GM12878 (cell line): ENCODE data around the gene CDH5. TPM values are rescaled to one million over a fixed set of nuclear protein-coding genes. Genes with fewer than 3 reads are reported as not detected.

Source experiments
- ATAC-seq: fragments of 200-7000 bp; cut with Tn5 transposase; 3 replicates; pipeline ENCODE4 v1.9.1; 2020; ENCODE audit warnings: mild to moderate bottlenecking, moderate library complexity
- BruUV-seq: library from RNA; stranded (reverse); fragments of 400-500 nt; replicated peaks from 2 replicates; lab custom pipeline; 2021; lab: Mats Ljungman, UMichigan
- CTCF ChIA-PET: fragments of 300-600 bp; sonication (Branson Sonifier 250); formaldehyde crosslinking; extraction: SDS; loops from one replicate; lab custom pipeline; 2021; ENCODE audit warnings: inconsistent platforms; lab: Yijun Ruan, JAX
- POLR2A ChIA-PET: fragments of 350-600 bp; formaldehyde crosslinking; extraction: SDS; loops from one replicate; lab custom pipeline; 2021; ENCODE audit warnings: inconsistent platforms; lab: Charles Lee
- RAD21 ChIA-PET: fragments of 300-600 bp; sonication (Branson Sonifier 250); formaldehyde crosslinking; loops from one replicate; lab custom pipeline; 2023; ENCODE audit warnings: antibody characterized with exemption; ENCODE audit not compliant: unreplicated experiment; lab: Charles Lee
- SMC1A ChIA-PET: fragments of 300-600 bp; sonication (Branson Sonifier 250); formaldehyde crosslinking; loops from one replicate; lab custom pipeline; 2023; ENCODE audit not compliant: unreplicated experiment, uncharacterized antibody; lab: Charles Lee
- DNase-seq: peaks from one replicate; pipeline ENCODE4 v3.0.0-alpha.2; 2011; ENCODE audit warnings: low read depth, low spot score
- FAIRE-seq: peaks from 3 replicates; lab custom pipeline; 2011; peaks lifted over from hg19 to GRCh38; lab: Jason Lieb, UNC
- H2AFZ ChIP-seq: 2 replicates; pipeline ENCODE4 v1.6.0; 2011; ENCODE audit warnings: low read depth, low read length, control low read depth; ENCODE audit not compliant: control insufficient read depth
- H3K27ac ChIP-seq: 2 replicates; pipeline ENCODE4 v1.5.1; 2011; ENCODE audit warnings: control low read depth; ENCODE audit not compliant: control insufficient read depth, insufficient read depth
- H3K27me3 ChIP-seq, 2 experiments: replicated peaks in 1 of 2; 2 replicates each; pipeline versions ENCODE4 v1.6.0 to v1.6.1; 2011; ENCODE audit warnings: low read length in 1 of 2; ENCODE audit not compliant: control insufficient read depth in 2 of 2, insufficient read depth in 2 of 2
- H3K36me3 ChIP-seq, 2 experiments: 2 replicates each; pipeline ENCODE4 v1.5.1; 2011; ENCODE audit warnings: low read length in 1 of 2; ENCODE audit not compliant: control insufficient read depth in 2 of 2, insufficient read depth in 2 of 2
- H3K4me1 ChIP-seq: 2 replicates; pipeline ENCODE4 v1.6.1; 2011; ENCODE audit warnings: mild to moderate bottlenecking, low read length, moderate library complexity, mixed read lengths; ENCODE audit not compliant: control insufficient read depth, insufficient read depth
- H3K4me2 ChIP-seq: 2 replicates; pipeline ENCODE4 v1.6.0; 2011; ENCODE audit warnings: control low read depth; ENCODE audit not compliant: control insufficient read depth, insufficient read depth
- H3K4me3 ChIP-seq: fragments of 200-600 bp; sonication (generic); 2 replicates; pipeline ENCODE4 v1.5.1; 2016
- H3K79me2 ChIP-seq: 2 replicates; pipeline ENCODE4 v1.6.0; 2011; ENCODE audit warnings: low read length; ENCODE audit not compliant: control insufficient read depth, insufficient read depth
- H3K9ac ChIP-seq: 2 replicates; pipeline ENCODE4 v1.8.0; 2011; ENCODE audit warnings: low read length, control low read depth, mixed read lengths; ENCODE audit not compliant: control insufficient read depth, insufficient read depth
- H3K9me3 ChIP-seq: replicated peaks from 3 replicates; pipeline ENCODE4 v1.5.1; 2011; ENCODE audit warnings: mild to moderate bottlenecking, low read length; ENCODE audit not compliant: control insufficient read depth, insufficient read depth
- H4K20me1 ChIP-seq: 2 replicates; pipeline ENCODE4 v1.6.0; 2011; ENCODE audit not compliant: control insufficient read depth, insufficient read depth
- BACH1 ChIP-seq: fragments of 450-650 bp; IDR thresholded peaks from 2 replicates; pipeline ENCODE4 v1.6.1; 2017; ENCODE audit warnings: mild to moderate bottlenecking, borderline replicate concordance
- BCL11A ChIP-seq: IDR thresholded peaks from 2 replicates; pipeline ENCODE4 v1.6.1; 2011; ENCODE audit warnings: low read depth, low read length
- BMI1 ChIP-seq: fragments of 450-650 bp; IDR thresholded peaks from 2 replicates; pipeline ENCODE4 v1.6.1; 2016; ENCODE audit warnings: mild to moderate bottlenecking, moderate library complexity, borderline replicate concordance
- CREB1 ChIP-seq: IDR thresholded peaks from 2 replicates; pipeline ENCODE4 v1.6.1; 2012; ENCODE audit warnings: low read depth, mild to moderate bottlenecking, inconsistent platforms
- ESRRA ChIP-seq: IDR thresholded peaks from 2 replicates; pipeline ENCODE4 v1.6.1; 2012; ENCODE audit warnings: mild to moderate bottlenecking, low read length, improper control_type of control experiment
- ETV6 ChIP-seq, 2 experiments: fragments of 450-650 bp in 1 of 2; IDR thresholded peaks in 1 of 2; conservative IDR thresholded peaks in 1 of 2; 2 replicates each; pipeline ENCODE4 v1.6.1; 2014; ENCODE audit warnings: antibody characterized with exemption in 1 of 2, borderline replicate concordance in 1 of 2, low read depth in 1 of 2, mild to moderate bottlenecking in 1 of 2, moderate library complexity in 1 of 2
- FOS ChIP-seq: IDR thresholded peaks from 3 replicates; pipeline ENCODE4 v1.6.1; 2011; ENCODE audit warnings: borderline replicate concordance; ENCODE audit not compliant: insufficient read length; ENCODE audit errors: extremely low read depth
- HDAC2 ChIP-seq: fragments of 200-600 bp; sonication (generic); IDR thresholded peaks from 2 replicates; pipeline ENCODE4 v1.6.1; 2017
- JUND ChIP-seq: IDR thresholded peaks from 2 replicates; pipeline ENCODE4 v1.6.1; 2012; ENCODE audit warnings: low read depth, mild to moderate bottlenecking, low read length, improper control_type of control experiment, moderate library complexity
- MXI1 ChIP-seq: fragments of 150-350 bp; IDR thresholded peaks from 2 replicates; pipeline ENCODE4 v1.6.1; 2011; ENCODE audit warnings: low read depth, mild to moderate bottlenecking, inconsistent platforms, low read length, improper control_type of control experiment
- POLR2A ChIP-seq: IDR thresholded peaks from 2 replicates; pipeline ENCODE4 v1.6.1; 2011; ENCODE audit warnings: low read depth, mild to moderate bottlenecking, low read length
- POLR2AphosphoS5 ChIP-seq: IDR thresholded peaks from 2 replicates; pipeline ENCODE4 v1.6.1; 2011; ENCODE audit warnings: mild to moderate bottlenecking, low read length, inconsistent platforms
- RB1 ChIP-seq: fragments of 450-650 bp; formaldehyde crosslinking; IDR thresholded peaks from 2 replicates; pipeline ENCODE4 v1.6.1; 2017; ENCODE audit warnings: mild to moderate bottlenecking, borderline replicate concordance
- RUNX3 ChIP-seq: IDR thresholded peaks from 2 replicates; pipeline ENCODE4 v1.6.1; 2012; ENCODE audit warnings: low read length, inconsistent platforms
- STAT3 ChIP-seq: IDR thresholded peaks from 2 replicates; pipeline ENCODE4 v1.6.1; 2011; ENCODE audit warnings: low read depth, low read length, improper control_type of control experiment
- TCF3 ChIP-seq: IDR thresholded peaks from 2 replicates; pipeline ENCODE4 v1.6.1; 2012; ENCODE audit warnings: low read depth, mild to moderate bottlenecking, low read length, borderline replicate concordance; ENCODE audit not compliant: insufficient read depth
- in situ Hi-C: fragments of 300-500 bp; cut with MboI; formaldehyde crosslinking; loops from 9 replicates; pipeline ENCODE4 v1.14.3; 2018; ENCODE audit warnings: mixed read lengths
- intact Hi-C: fragments of 100-400 bp; cut with micrococcal nuclease; formaldehyde crosslinking; loops from one replicate; pipeline ENCODE4 v1.14.2; 2022; ENCODE audit not compliant: unreplicated experiment
- polyA plus RNA-seq, 11 experiments: library from polyadenylated mRNA; depleted of rRNA in 4 of 11; unstranded in 6 of 11; stranded (reverse) in 5 of 11; fragments of >200 nt; fragmentation: Nextera tagmentation in 4 of 11; fragmentation: Illumina TruSeq in 1 of 11; extraction: Ambion mirVana in 4 of 11; extraction: Trizol in 1 of 11; gene quantifications; 1 replicate in 1 of 11; 2 replicates in 10 of 11; pipeline versions ENCODE4 v1.2.1 to v1.2.3, GENCODE V29; 2011 to 2016; ENCODE audit warnings: inconsistent platforms in 2 of 11, missing spikeins in 2 of 11, low read depth in 1 of 11
- total RNA-seq, 4 experiments: library from RNA; depleted of rRNA in 3 of 4; stranded (reverse); fragments of >200 nt in 3 of 4; fragmentation: Illumina TruSeq in 1 of 4; extraction: Trizol in 1 of 4; gene quantifications; 2 replicates each; pipeline versions ENCODE4 v1.2.1 to v1.2.3, GENCODE V29; 2013 to 2021
- TF ChIP-seq, protein P1 (sequence below): fragments of 450-650 bp; conservative IDR thresholded peaks from 2 replicates; pipeline ENCODE4 v1.6.1; 2017; ENCODE audit warnings: mild to moderate bottlenecking, moderate library complexity
- TF ChIP-seq, protein P2 (sequence below): IDR thresholded peaks from 2 replicates; pipeline ENCODE4 v1.6.1; 2012; ENCODE audit warnings: low read length, inconsistent platforms

CDH5 gene
- total and polyA plus RNA-seq, 10 of the 15 experiments (the other 5 are each of a cell fraction or from before 2014, with no cell fraction given): not detected

DNA sequence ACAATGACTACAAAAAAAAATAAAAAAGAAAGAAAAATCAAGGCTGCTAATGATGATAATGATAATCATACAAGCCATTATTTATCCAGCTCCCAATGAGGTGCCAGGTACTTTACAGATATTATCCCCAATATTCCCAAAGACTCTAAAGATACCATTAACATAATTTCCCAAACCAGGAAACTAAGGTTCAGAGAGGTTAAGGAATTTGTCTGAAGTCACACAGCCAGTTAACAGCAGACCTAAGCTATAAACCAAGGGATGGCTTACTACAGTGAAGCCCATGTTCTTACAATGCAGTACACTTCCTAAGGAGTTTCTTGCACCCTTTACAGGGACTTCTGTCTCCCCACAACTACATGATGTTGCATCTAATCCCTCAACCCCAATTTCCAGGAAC is 45.7 kb upstream of the CDH5 start:
- no TSS peak for BruUV-seq
- no peaks in the 10 kb centered on the region for H3K36me3 ChIP-seq
- ChIA-PET RAD21 (no interaction called here), CTCF (interaction anchor here (1.3 to 5.4 kb wide), 2 partner anchors 22 to 36 kb away, joined by 3 to 26 read pairs; no protein-coding TSS in a partner anchor), SMC1A (interaction anchor here (1.1 kb wide), 1 partner anchor 45 kb away, joined by 5 read pairs; no protein-coding TSS in a partner anchor), POLR2A (no interaction called here)
- no peak overlapping the region for H3K27ac ChIP-seq
- H3K27me3 ChIP-seq: no peaks in the 10 kb centered on the region
- no peaks in the 10 kb centered on the region for H4K20me1 ChIP-seq
- TF ChIP-seq MXI1 (no peak), JUND (no peak), BACH1 (no peak), POLR2A (no peak), HDAC2 (no peak), RUNX3 (no peak), BMI1 (no peak), ETV6 (conservative IDR thresholded peaks at IDR 0.05 in 1 of 2, IDR thresholded peaks at IDR 0.05 in 1 of 2; ENCODE audit: borderline replicate concordance in 1 of 2, low read depth in 1 of 2) (no peak), POLR2AphosphoS5 (no peak), TCF3 (no peak), STAT3 (no peak), BCL11A (no peak), FOS (no peak), ESRRA (no peak), RB1 (no peak), CREB1 (no peak)
- TF ChIP-seq, protein P1, sequence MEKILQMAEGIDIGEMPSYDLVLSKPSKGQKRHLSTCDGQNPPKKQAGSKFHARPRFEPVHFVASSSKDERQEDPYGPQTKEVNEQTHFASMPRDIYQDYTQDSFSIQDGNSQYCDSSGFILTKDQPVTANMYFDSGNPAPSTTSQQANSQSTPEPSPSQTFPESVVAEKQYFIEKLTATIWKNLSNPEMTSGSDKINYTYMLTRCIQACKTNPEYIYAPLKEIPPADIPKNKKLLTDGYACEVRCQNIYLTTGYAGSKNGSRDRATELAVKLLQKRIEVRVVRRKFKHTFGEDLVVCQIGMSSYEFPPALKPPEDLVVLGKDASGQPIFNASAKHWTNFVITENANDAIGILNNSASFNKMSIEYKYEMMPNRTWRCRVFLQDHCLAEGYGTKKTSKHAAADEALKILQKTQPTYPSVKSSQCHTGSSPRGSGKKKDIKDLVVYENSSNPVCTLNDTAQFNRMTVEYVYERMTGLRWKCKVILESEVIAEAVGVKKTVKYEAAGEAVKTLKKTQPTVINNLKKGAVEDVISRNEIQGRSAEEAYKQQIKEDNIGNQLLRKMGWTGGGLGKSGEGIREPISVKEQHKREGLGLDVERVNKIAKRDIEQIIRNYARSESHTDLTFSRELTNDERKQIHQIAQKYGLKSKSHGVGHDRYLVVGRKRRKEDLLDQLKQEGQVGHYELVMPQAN: no peak
- TF ChIP-seq, protein P2, sequence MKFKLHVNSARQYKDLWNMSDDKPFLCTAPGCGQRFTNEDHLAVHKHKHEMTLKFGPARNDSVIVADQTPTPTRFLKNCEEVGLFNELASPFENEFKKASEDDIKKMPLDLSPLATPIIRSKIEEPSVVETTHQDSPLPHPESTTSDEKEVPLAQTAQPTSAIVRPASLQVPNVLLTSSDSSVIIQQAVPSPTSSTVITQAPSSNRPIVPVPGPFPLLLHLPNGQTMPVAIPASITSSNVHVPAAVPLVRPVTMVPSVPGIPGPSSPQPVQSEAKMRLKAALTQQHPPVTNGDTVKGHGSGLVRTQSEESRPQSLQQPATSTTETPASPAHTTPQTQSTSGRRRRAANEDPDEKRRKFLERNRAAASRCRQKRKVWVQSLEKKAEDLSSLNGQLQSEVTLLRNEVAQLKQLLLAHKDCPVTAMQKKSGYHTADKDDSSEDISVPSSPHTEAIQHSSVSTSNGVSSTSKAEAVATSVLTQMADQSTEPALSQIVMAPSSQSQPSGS: no peak
- no peak for FAIRE-seq
- ATAC-seq: no peak
- intact Hi-C loops: no loop called here
- in situ Hi-C loops: no loop called here
- no peak overlapping the region for H3K9ac ChIP-seq
- no peak for DNase-seq
- H3K4me2 ChIP-seq: no peak overlapping the region
- H2AFZ ChIP-seq: no peak overlapping the region
- H3K9me3 ChIP-seq: no peaks in the 10 kb centered on the region
- H3K4me1 ChIP-seq: no peaks in the 10 kb centered on the region
- H3K79me2 ChIP-seq: no peaks in the 10 kb centered on the region
- no peak overlapping the region for H3K4me3 ChIP-seq
